ENCODE measurements around the gene MDFIC2. TPM values are rescaled to one million over a fixed set of nuclear protein-coding genes. Genes with fewer than 3 reads are reported as not detected.

Gene MDFIC2
- total RNA-seq, 1 experiment from 2014 or later, result not detected

GRCh38 chr3:70150599-70150998 lies 161.8 kb downstream of the MDFIC2 start:
- Histone ChIP-seq H3K36me3 (ENCODE audit: insufficient read depth, low read length) (no peaks in the 10 kb centered on the region), H2AFZ (ENCODE audit: low read length) (no peak overlapping the region), H3K9me2 (replicated peaks; ENCODE audit: insufficient read depth, low read length) (no peaks in the 10 kb centered on the region), H3K4me3 (ENCODE audit: low read length) (no peak overlapping the region), H4K20me1 (ENCODE audit: insufficient read depth, low read depth, low read length) (no peaks in the 10 kb centered on the region), H3K4me1 (ENCODE audit: low read length) (no peaks in the 10 kb centered on the region), H3K27me3 (ENCODE audit: low read length) (no peaks in the 10 kb centered on the region), H3K4me2 (ENCODE audit: low read depth, low read length, poor library complexity, severe bottlenecking) (no peak overlapping the region), H3K9me3 (ENCODE audit: low read length) (no peaks in the 10 kb centered on the region), H3K27ac (ENCODE audit: low read length) (no peak overlapping the region), H3K9ac (ENCODE audit: low read length) (no peak overlapping the region), H3K79me2 (ENCODE audit: low read length) (no peaks in the 10 kb centered on the region)
- no peak for DNase-seq

DNA sequence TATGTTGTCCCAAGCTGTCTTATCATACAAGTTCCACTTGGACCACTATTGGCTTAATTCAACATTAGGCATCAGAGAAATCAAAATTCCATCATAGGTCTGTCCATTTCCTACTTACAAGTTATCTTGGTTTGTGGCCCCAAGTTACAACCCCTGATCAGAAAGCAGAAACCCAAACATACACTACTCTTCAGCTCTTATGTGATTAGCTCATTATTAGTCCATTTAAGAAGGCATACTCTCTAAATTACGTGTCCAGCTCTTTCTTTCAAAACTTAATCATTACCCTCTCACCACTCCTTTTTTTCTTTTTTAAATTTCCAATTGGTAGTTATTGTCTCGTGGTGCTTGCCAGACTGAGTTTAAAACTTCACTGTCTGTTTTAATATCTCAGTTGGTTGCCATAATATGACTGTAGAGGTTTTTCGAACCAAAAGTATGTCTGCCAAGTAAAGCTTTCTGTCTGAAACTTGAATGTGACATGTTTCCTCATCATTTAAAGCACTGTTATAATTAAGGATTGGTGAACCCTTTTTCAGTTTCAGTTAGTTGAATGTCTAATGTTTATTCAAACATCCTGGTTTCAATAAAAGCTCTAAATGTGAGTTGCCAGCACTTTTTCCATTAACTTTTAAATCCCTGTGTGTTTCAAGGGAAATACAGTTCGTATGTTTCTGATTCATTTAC lies 162.6 kb downstream of the MDFIC2 start:
- Histone ChIP-seq H3K36me3 (ENCODE audit: insufficient read depth, low read length) (no peaks in the 10 kb centered on the region), H3K4me3 (ENCODE audit: low read length) (no peak overlapping the region), H3K9me2 (replicated peaks; ENCODE audit: insufficient read depth, low read length) (no peaks in the 10 kb centered on the region), H3K27me3 (ENCODE audit: low read length) (no peaks in the 10 kb centered on the region), H3K27ac (ENCODE audit: low read length) (no peak overlapping the region), H2AFZ (ENCODE audit: low read length) (no peak overlapping the region), H4K20me1 (ENCODE audit: insufficient read depth, low read depth, low read length) (no peaks in the 10 kb centered on the region), H3K9me3 (ENCODE audit: low read length) (no peaks in the 10 kb centered on the region), H3K79me2 (ENCODE audit: low read length) (no peaks in the 10 kb centered on the region), H3K4me1 (ENCODE audit: low read length) (no peaks in the 10 kb centered on the region), H3K4me2 (ENCODE audit: low read depth, low read length, poor library complexity, severe bottlenecking) (no peak overlapping the region), H3K9ac (ENCODE audit: low read length) (no peak overlapping the region)
- no peak for DNase-seq
